GM04504 (cell line): ENCODE data around the gene ZBTB12.
"Not testable (repeated sequence)": the region's sequence is repeated elsewhere in the genome, so short reads cannot be mapped to it uniquely, and the experiment has no call there.

Source experiments
- DNase-seq: peaks from one replicate; pipeline ENCODE4 v3.0.0-alpha.2; 2012; ENCODE audit warnings: low read depth

The ZBTB12 gene

DNA sequence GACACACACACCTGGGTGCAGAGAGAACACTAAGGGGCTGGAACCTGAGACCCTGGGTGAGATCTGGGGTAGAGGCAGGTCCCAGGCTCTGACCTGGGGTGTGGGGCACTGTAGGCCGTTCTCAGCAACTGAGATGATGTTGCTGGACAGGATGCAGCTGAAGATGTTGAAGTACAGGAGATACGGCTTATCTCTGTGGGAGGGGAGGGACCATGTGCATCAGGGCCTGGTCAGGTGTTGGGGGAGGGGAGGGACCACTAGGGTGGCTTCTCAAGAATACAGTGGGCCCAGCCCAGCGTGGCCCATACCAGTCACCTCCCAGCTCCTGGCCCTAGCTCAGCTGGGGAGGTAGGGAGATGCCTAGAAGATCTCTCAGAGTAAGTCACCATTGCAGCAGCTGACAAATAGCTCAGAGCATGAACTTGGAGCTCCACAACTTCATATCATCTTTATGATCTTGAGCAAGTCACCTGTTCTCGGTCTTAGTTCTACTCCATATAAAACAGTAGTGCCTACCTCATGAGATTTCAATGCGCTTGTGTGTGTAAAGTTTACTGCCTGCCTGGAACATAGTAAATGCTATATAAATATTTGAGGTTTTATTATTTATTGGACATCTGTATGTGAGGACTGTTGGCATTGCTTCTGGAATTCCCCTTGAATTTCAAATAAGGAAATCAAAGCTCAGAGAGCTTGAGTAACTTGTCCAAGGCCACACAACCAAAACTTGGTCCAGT, 26.9 kb downstream of the ZBTB12 start:
- no peak for DNase-seq

DNA sequence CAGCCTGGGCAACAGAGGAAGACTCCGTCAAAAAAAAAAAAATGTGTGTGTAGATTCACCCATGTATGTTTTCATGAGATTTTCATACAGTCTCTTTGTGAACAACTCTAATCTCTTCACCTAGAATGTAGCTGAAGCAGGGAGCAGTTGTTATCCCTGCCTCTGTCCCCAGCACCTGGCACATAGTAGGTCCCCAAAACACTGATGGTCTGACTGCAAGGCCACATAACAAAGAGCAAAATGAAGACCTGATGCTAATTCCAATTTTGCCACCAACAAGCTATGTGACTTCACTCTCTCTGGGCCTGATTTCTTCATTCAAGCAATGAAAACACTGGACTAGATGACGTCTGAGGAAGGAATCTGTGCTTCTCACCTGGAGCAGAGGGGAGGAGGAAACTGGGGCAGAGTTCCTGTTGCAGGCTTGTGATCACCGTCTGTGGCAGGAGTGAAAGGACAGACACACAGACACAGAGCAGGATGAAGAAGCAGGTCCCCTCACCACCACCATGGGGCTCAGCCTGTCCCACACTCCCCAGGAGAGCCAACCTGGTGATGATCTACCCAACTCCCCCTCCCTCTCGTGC, 27.7 kb downstream of the ZBTB12 start:
- no peak for DNase-seq

GRCh38 chr6:31871046-31871659, 30.7 kb downstream of the ZBTB12 start:
- no peak for DNase-seq

DNA sequence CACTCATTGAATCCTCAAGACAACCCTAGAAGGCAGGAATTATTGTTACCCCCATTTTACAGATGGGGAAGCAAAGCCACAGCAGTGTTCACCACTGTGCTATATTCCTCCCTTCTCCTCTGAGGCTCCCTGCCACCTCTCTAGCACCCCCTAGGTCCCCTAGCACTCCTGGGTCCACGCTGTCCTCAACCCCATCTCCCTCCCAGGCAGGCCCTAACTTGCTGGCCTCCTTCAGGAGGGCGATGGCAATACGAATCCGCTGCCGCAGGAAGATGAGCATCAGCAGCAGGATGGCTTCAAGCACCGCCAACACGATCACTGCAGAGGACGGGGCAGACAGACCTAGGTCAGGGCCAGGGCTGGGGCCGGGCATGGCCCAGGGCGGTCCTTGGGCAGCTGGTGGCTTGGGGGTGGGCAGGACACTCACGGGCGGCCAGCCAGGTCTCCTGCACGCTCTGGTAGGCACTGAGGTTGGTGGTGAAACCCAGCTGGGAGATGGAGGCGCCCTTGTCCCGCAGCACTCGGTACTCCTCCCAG, 31.4 kb downstream of the ZBTB12 start:
- DNase-seq: no peak

DNA sequence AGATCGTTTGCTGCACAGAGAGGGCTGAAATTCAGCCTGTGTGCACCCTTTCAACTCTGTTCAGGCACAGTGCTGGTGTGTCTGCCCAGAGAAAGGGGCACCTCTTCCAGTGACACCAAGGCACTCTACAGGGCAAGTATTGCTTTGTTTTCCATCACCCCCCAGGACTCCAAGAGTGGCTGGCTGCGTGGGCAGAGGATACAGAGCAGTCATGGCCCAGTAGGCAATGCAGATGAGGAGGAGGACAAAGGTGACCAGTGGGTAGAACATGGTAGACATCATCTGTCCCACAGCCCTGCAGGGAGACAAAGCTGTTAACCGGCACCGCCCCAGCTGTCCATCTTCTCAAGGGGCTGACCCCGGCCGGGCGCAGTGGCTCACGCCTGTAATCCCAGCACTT, 32.5 kb downstream of the ZBTB12 start:
- DNase-seq: no peak

DNA sequence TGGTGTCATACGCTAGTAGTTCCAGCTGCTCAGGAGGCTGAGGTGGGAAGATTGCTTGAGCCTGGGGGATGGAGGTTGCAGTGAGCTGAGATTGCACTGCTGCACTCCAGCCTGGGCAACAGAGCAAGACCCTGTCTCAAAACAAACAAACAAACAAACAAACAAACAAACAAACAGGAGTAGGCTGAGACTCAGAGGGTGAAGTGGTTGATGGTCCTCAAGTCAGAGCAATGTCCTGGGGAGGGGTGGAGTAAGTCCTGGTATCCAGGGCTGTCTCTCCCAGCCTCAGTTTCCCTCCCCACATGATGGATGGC, 33.3 kb downstream of the ZBTB12 start:
- not testable (repeated sequence) for DNase-seq

- DNase-seq: no peak
Observed at GRCh38 chr6:31865205-31866118, 36.4 kb downstream of the ZBTB12 start.

DNA sequence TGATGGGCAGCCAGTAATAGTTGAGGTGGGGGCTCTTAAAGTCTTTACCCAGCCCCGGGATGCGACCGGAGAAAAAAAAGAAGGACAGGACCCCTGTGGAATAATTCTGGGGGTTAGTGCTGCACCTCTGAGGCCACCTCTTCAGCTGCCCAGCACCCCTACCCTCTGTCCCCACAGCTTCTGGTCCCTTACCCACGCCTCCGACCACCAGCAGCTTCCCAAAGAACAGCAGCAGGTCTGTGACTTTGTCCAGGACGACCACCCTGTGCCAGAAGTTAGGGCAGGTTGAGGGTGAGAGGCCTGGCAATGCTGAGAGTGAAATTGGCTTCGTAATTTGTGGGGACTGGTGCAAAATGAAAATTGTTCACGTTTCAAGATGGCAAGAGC, 37.1 kb downstream of the ZBTB12 start:
- no peak for DNase-seq

DNA sequence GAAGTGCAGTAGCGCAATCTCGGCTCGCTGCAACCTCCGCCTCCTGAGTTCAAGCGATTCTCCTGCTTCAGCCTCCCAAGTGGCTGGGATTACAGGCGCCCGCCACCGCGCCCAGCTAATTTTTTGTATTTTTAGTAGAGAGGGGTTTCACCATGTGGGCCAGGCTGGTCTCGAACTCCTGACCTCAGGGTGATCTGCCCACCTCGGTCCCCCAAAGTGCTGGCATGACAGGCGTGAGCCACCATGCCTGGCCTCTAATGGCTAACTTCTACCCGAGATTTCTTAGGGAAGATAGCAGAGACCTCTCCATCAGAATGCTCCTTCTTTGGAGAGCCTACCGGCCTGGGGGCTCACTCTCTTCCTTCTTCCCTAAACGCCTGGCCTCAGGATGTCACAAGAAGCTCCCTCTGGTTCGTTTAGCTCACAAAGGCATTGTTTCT, 37.7 kb downstream of the ZBTB12 start:
- not testable (repeated sequence) for DNase-seq

- peak; percentile 100 for DNase-seq
Observed at GRCh38 chr6:31862344-31863235, 39.3 kb downstream of the ZBTB12 start, which contains the start of gene NEU1. NEU1 (minus strand) TSS chr6:31862821; CDS start chr6:31862776, 45 bp downstream.

DNA sequence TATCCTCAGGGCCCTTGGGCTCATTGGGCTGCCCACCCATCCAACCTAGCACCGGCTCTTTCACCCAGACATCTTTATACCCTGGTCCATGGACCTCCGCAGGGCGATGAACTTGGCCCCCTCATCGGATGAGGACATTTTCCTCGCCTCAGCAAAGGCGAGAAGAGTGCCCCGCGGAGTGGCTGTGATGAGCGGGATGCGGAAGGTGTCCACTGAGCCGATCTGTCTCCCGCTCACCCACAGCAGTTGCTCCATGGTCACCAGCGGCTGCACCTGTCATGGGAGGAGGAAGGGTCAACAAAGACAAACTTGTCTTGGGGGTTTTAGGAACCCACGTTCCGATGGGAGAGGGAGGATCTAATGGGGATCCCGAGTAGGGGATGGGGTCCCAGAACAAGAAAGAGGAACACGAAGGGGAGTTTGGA, 40.0 kb downstream of the ZBTB12 start:
- no peak for DNase-seq

- no peak for DNase-seq
Observed at GRCh38 chr6:31861150-31861549, 40.7 kb downstream of the ZBTB12 start.

DNA sequence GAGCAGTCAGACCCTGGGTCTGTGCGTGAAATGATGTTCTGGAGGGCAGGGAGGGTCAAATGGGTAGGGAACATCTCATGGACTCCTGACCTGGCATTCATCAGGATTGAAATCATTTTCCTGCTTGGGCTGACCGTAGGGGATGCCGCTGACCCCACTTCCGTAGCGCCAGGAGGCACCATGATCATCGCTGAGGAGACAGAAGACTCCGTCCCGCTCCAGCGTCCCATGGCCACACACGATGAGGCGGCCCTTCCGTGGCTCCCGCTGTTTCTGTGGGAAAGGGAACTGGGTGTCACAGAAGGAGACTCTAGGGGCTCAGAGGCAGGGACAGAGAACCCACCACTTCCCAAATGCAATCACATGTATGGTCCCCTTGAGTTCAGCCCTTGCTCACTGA, 41.5 kb downstream of the ZBTB12 start:
- no peak for DNase-seq

DNA sequence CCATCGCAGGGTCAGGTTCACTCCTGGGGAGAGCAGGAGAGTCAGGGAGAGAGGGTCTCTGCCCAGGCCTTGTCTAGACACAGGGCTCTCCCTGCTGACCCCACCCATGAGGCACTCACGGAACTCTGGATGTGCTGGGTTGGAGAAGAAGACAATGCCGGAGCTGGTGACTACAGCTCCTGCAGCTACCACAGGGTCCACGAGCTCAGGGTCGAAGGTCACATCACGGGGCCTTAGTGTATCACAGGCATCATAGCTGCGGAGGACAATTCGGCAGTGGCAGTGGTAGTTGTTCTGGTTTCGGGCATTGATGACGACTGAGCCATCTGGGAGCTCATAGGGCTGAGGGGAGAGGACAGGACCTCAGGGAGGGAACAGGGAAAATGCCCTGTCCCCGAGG, 42.0 kb downstream of the ZBTB12 start:
- DNase-seq: no peak

DNA sequence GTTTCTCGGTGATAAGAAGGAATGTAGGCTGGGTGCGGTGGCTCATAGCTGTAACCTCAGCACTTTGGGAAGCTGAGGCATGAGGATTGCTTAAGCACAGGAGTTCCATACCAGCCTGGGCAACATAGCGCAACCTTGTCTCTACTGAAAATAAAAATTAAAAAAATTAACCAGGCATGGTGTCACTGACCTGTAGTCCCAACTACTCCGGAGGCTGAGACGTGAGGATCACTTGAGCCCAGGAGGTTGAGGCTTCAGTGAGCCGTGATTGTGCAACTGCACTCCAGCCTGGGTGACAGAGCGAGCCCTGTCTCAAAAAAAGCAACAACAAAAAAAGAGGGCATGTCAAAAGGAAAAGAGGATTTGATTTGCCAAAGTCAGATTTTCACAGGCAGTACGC, 43.2 kb downstream of the ZBTB12 start:
- no peak for DNase-seq

DNA sequence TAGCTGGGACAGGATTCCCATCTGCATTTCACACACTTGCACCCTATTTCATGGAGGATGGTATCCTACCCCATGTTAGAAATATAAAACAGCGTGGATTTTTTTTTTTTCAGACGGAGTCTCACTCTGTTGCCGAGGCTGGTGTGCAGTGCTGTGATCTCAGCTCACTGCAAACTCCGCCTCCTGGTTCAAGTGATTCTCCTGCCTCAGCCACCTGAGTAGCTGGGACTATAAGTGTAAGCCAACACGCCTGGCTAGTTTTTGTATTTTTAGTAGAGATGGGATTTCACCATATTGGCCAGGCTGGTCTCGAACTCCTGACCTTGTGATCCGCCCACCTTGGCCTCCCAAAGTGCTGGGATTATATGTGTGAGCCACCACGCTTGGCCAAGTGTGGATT, 44.1 kb downstream of the ZBTB12 start:
- DNase-seq: not testable (repeated sequence)

DNA sequence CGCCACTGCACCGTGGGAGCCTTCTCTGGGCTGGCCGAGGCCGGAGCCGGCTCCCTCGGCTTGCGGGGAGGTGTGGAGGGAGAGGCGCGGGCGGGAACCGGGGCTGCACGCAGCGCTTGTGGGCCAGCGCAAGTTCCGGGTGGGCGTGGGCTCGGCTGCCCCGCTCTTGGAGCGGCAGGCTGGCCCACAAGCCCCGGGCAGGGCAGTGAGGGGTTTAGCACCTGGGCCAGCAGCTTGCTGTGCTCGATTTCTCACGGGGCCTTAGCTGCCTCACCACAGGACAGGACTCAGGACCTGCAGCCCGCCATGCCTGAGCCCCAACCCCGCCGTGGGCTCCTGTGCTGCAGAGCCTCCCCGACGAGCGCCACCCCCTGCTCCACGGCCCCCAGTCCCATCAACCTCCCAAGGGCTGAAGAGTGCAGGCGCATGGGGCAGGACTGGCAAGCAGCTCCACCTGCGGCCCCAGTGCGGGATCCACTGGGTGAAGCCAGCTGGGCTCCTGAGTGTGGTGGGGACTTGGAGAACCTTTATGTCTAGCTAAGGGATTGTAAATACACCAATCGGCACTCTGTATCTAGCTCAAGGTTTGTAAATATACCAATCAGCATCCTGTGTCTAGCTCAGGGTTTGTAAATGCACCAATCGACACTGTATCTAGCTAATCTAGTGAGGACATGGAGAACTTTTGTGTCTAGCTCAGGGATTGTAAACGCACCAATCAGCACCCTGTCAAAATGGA, 49.7 kb downstream of the ZBTB12 start:
- not testable (repeated sequence) for DNase-seq

DNA sequence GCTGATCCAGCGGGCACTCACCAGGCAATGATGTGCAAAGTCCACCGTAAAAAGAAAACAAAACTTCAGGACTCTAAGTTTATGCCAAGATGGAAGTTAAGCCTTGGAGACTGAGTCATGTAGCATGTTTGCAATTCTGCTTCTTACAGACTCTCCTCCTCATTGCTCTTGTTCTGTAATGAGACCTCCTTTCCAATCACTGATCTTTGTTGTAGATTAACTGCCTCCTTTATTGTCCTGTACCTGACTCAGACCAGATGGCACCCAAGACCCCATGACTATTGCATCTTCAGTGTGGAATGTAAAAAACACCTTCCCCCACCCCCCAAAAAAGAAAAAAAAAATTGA, 50.4 kb downstream of the ZBTB12 start:
- DNase-seq: no peak

GRCh38 chr6:31850765-31851484, 51.0 kb downstream of the ZBTB12 start:
- DNase-seq: no peak
